ENCODE measurements around the gene OVOL1. TPM values are rescaled to one million over a fixed set of nuclear protein-coding genes. Genes with fewer than 3 reads are reported as not detected.
"Not testable (repeated sequence)": the region's sequence is repeated elsewhere in the genome, so short reads cannot be mapped to it uniquely, and the experiment has no call there.

Gene OVOL1
- total RNA-seq, 2 donors from 2014 or later = 3.4 to 5.5 TPM

DNA sequence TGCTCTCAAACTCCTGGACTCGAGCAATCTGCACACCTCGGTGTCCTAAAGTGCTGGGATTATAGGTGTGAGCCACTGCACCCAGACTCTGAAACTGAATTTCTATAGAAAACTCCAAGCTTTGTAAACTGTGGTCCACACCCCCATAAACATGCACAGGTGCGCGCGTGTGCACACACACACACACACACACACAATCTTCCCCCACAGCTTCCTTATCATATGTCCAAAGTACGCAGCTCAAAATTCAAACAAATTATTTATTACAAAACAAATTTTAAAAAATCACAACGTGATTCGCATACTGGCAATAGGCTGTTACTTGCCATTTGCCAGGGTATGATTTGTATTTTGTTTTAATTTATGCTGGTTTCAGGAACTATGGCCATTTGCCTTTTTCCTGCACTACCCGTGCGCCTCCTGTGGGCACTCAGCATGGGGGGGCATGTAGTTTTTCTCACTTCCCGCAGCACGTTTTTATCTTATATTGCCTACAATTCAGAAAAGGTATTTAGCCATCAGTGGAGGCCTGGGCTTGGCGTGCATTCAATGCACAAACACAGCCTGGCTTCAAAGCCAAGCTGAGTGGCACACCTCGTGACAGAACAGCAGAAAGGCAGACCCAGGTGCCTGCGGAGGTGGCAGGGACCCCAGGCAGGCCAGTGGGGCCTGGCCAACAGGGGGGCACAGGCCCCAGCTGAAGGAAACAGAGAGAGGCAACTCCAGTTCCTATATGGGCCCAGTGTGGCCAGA lies 36.1 kb downstream of the OVOL1 start:
- Histone ChIP-seq H3K4me1 (ENCODE audit: control insufficient read depth, insufficient read depth, low read length) (no peaks in the 10 kb centered on the region), H3K9me3 (ENCODE audit: control insufficient read depth, low read length) (no peaks in the 10 kb centered on the region), H3K27ac (ENCODE audit: low read depth, low read length) (no peak overlapping the region), H3K36me3 (ENCODE audit: control insufficient read depth, insufficient read depth, low read length) (no peaks in the 10 kb centered on the region), H3K27me3 (ENCODE audit: control insufficient read depth, insufficient read depth, low read length, poor library complexity, severe bottlenecking) (peaks cover under 1% of the 10 kb centered on the region), H3K9ac (ENCODE audit: extremely low read depth, low read length, poor library complexity, severe bottlenecking) (no peak overlapping the region), H3K4me3 (ENCODE audit: low read length) (no peak overlapping the region)
- H3K4me1 Mint-ChIP-seq = no peaks in the 10 kb centered on the region
- peaks cover 7% of the 10 kb centered on the region for H3K27me3 Mint-ChIP-seq (ENCODE audit: insufficient read depth)
- no peak overlapping the region for H3K27ac Mint-ChIP-seq
- H3K4me3 Mint-ChIP-seq = no peak overlapping the region
- H3K9me3 Mint-ChIP-seq = no peaks in the 10 kb centered on the region
- 90 to 93% methylated on average over 14 to 15 of the region's 15 CpGs for WGBS, 2 experiments (ENCODE audit: insufficient coverage in 1 of 2, insufficient read length in 1 of 2)
- TF ChIP-seq, protein P1, sequence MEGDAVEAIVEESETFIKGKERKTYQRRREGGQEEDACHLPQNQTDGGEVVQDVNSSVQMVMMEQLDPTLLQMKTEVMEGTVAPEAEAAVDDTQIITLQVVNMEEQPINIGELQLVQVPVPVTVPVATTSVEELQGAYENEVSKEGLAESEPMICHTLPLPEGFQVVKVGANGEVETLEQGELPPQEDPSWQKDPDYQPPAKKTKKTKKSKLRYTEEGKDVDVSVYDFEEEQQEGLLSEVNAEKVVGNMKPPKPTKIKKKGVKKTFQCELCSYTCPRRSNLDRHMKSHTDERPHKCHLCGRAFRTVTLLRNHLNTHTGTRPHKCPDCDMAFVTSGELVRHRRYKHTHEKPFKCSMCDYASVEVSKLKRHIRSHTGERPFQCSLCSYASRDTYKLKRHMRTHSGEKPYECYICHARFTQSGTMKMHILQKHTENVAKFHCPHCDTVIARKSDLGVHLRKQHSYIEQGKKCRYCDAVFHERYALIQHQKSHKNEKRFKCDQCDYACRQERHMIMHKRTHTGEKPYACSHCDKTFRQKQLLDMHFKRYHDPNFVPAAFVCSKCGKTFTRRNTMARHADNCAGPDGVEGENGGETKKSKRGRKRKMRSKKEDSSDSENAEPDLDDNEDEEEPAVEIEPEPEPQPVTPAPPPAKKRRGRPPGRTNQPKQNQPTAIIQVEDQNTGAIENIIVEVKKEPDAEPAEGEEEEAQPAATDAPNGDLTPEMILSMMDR (conservative IDR thresholded peaks at IDR 0.05) = no peak
- H3K36me3 Mint-ChIP-seq (ENCODE audit: low read depth) = no peaks in the 10 kb centered on the region
- no peak for DNase-seq

DNA sequence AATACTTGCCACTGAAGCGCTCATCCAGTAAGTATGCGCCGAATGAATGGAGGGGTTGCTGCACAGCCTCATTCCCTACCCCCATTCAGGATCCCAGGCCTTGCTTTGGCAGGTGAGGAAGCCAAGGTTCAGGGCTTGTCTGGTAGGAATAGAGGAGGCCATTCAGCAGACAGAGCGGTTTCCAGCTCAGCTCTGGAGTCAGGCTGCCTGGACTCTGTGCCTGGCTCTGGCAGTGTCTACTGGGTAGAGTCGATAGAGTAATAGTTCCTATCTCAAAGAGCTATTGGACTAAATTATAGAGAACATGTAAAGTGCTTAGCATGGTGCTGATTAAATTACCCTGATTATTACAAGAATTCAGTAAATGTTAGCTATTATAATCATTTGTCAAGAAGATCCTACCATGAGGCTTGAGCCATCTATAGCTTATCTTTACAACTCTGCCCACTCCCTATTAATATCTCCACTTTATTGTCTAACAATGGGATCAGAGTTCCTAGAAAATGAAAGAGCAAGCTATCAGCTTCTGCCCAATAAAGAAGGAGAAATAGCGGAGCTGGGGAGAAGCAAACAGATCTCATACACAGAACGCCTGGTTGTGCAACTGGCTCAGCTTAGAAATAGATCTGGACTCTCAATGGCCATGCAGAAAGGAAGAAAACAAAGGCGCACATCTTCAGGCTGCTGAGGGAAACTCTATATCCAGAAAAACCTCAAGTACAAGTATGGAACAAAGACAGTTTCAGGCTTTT lies 40.3 kb downstream of the OVOL1 start:
- Histone ChIP-seq H3K4me1 (ENCODE audit: control insufficient read depth, insufficient read depth, low read length) (no peaks in the 10 kb centered on the region), H3K36me3 (ENCODE audit: control insufficient read depth, insufficient read depth, low read length) (no peaks in the 10 kb centered on the region), H3K27ac (ENCODE audit: low read depth, low read length) (no peak overlapping the region), H3K9ac (ENCODE audit: extremely low read depth, low read length, poor library complexity, severe bottlenecking) (no peak overlapping the region), H3K9me3 (ENCODE audit: control insufficient read depth, low read length) (no peaks in the 10 kb centered on the region), H3K27me3 (ENCODE audit: control insufficient read depth, insufficient read depth, low read length, poor library complexity, severe bottlenecking) (no peaks in the 10 kb centered on the region), H3K4me3 (ENCODE audit: low read length) (no peak overlapping the region)
- H3K4me1 Mint-ChIP-seq = no peaks in the 10 kb centered on the region
- H3K36me3 Mint-ChIP-seq (ENCODE audit: low read depth) = no peaks in the 10 kb centered on the region
- no peak for DNase-seq
- H3K27ac Mint-ChIP-seq = no peak overlapping the region
- WGBS, 2 experiments (ENCODE audit: insufficient coverage in 1 of 2, insufficient read length in 1 of 2) = 91 to 100% methylated on average over 6 to 8 of the region's 8 CpGs
- TF ChIP-seq, protein P1 (conservative IDR thresholded peaks at IDR 0.05) = no peak
- no peaks in the 10 kb centered on the region for H3K9me3 Mint-ChIP-seq
- H3K27me3 Mint-ChIP-seq (ENCODE audit: insufficient read depth) = peaks cover 18% of the 10 kb centered on the region
- H3K4me3 Mint-ChIP-seq = no peak overlapping the region

- no peaks in the 10 kb centered on the region for H3K36me3 Mint-ChIP-seq (ENCODE audit: low read depth)
- no peak overlapping the region for H3K4me3 Mint-ChIP-seq
- H3K9me3 Mint-ChIP-seq = no peaks in the 10 kb centered on the region
- Histone ChIP-seq H3K27ac (ENCODE audit: low read depth, low read length) (no peak overlapping the region), H3K4me1 (ENCODE audit: control insufficient read depth, insufficient read depth, low read length) (no peaks in the 10 kb centered on the region), H3K4me3 (ENCODE audit: low read length) (no peak overlapping the region), H3K27me3 (ENCODE audit: control insufficient read depth, insufficient read depth, low read length, poor library complexity, severe bottlenecking) (peaks cover 11% of the 10 kb centered on the region), H3K36me3 (ENCODE audit: control insufficient read depth, insufficient read depth, low read length) (no peaks in the 10 kb centered on the region), H3K9ac (ENCODE audit: extremely low read depth, low read length, poor library complexity, severe bottlenecking) (no peak overlapping the region), H3K9me3 (ENCODE audit: control insufficient read depth, low read length) (no peaks in the 10 kb centered on the region)
- peaks cover 4% of the 10 kb centered on the region for H3K4me1 Mint-ChIP-seq
- H3K27ac Mint-ChIP-seq = no peak overlapping the region
- WGBS, 2 experiments (ENCODE audit: insufficient coverage in 1 of 2, insufficient read length in 1 of 2) = 76 to 83% methylated on average over 3 to 4 of the region's 4 CpGs
- H3K27me3 Mint-ChIP-seq (ENCODE audit: insufficient read depth) = peaks cover 27% of the 10 kb centered on the region
- TF ChIP-seq, protein P1 (conservative IDR thresholded peaks at IDR 0.05) = no peak
- no peak for DNase-seq
Observed at GRCh38 chr11:65829459-65829858, 42.6 kb downstream of the OVOL1 start.

- H3K27ac Mint-ChIP-seq; H3K4me3 Mint-ChIP-seq; H3K9me3 Mint-ChIP-seq; H3K27ac ChIP-seq (ENCODE audit: low read depth, low read length); DNase-seq; H3K9me3 ChIP-seq (ENCODE audit: control insufficient read depth, low read length); H3K4me1 Mint-ChIP-seq; H3K4me3 ChIP-seq (ENCODE audit: low read length); H3K36me3 Mint-ChIP-seq (ENCODE audit: low read depth); H3K4me1 ChIP-seq (ENCODE audit: control insufficient read depth, insufficient read depth, low read length); H3K36me3 ChIP-seq (ENCODE audit: control insufficient read depth, insufficient read depth, low read length); H3K9ac ChIP-seq (ENCODE audit: extremely low read depth, low read length, poor library complexity, severe bottlenecking): not testable (repeated sequence)
- H3K27me3 ChIP-seq (ENCODE audit: control insufficient read depth, insufficient read depth, low read length, poor library complexity, severe bottlenecking) = peaks cover 11% of the 10 kb centered on the region
- peaks cover 28% of the 10 kb centered on the region for H3K27me3 Mint-ChIP-seq (ENCODE audit: insufficient read depth)
Observed at GRCh38 chr11:65832231-65832630, 45.4 kb downstream of the OVOL1 start.

All from endodermal cell (in vitro differentiated cells).